ENCODE measurements around the gene TMEM184B. TPM values are rescaled to one million over a fixed set of nuclear protein-coding genes. Genes with fewer than 3 reads are reported as not detected.

Gene TMEM184B
- total and polyA plus RNA-seq, 2 experiments from 2014 or later: 68.8 to 70.3 TPM

GRCh38 chr22:38211556-38211955, 61.3 kb downstream of the TMEM184B start:
- TF ChIP-seq CTCF (IDR thresholded peaks at IDR 0.05; ENCODE audit: low read depth, low read length): no peak
- Histone ChIP-seq H3K4me1 (ENCODE audit: low read depth) (peaks cover 4% of the 10 kb centered on the region), H3K4me3 (no peak overlapping the region), H3K36me3 (no peaks in the 10 kb centered on the region), H3K27ac (no peak overlapping the region), H3K9me3 (ENCODE audit: low read depth) (no peaks in the 10 kb centered on the region), H3K27me3 (peaks cover 14% of the 10 kb centered on the region)
- DNase-seq (ENCODE audit: low read depth in 1 of 2, low spot score in 1 of 2): no peak

GRCh38 chr22:38208551-38208968, 64.2 kb downstream of the TMEM184B start:
- H3K4me3 ChIP-seq: no peak overlapping the region
- no peak for TF ChIP-seq CTCF (IDR thresholded peaks at IDR 0.05; ENCODE audit: low read depth, low read length)
- H3K27me3 ChIP-seq: peaks cover 11% of the 10 kb centered on the region
- no peaks in the 10 kb centered on the region for H3K9me3 ChIP-seq (ENCODE audit: low read depth)
- H3K36me3 ChIP-seq: no peaks in the 10 kb centered on the region
- DNase-seq (ENCODE audit: low read depth in 1 of 2, low spot score in 1 of 2): no peak
- H3K27ac ChIP-seq: no peak overlapping the region
- H3K4me1 ChIP-seq (ENCODE audit: low read depth): no peaks in the 10 kb centered on the region

GRCh38 chr22:38207898-38208432, 64.8 kb downstream of the TMEM184B start:
- Histone ChIP-seq H3K36me3 (no peaks in the 10 kb centered on the region), H3K9me3 (ENCODE audit: low read depth) (no peaks in the 10 kb centered on the region)

GRCh38 chr22:38205261-38206128, 67.3 kb downstream of the TMEM184B start:
- TF ChIP-seq CTCF (IDR thresholded peaks at IDR 0.05; ENCODE audit: low read depth, low read length): no peak
- H3K27me3 ChIP-seq: peaks cover 8% of the 10 kb centered on the region
- no peak overlapping the region for H3K27ac ChIP-seq
- H3K4me3 ChIP-seq: no peak overlapping the region
- H3K4me1 ChIP-seq (ENCODE audit: low read depth): no peaks in the 10 kb centered on the region
- peak; percentile 22 to 88 for DNase-seq (ENCODE audit: low read depth in 1 of 2, low spot score in 1 of 2)
- no peaks in the 10 kb centered on the region for H3K9me3 ChIP-seq (ENCODE audit: low read depth)
- no peaks in the 10 kb centered on the region for H3K36me3 ChIP-seq

More at GRCh38 chr22:38207898-38208432, 64.8 kb downstream of the TMEM184B start:
- DNase-seq (ENCODE audit: low read depth in 1 of 2, low spot score in 1 of 2): no peak
- TF ChIP-seq CTCF (IDR thresholded peaks at IDR 0.05; ENCODE audit: low read depth, low read length): no peak
- peaks cover 8% of the 10 kb centered on the region for H3K27me3 ChIP-seq
- no peak overlapping the region for H3K4me3 ChIP-seq
- no peak overlapping the region for H3K27ac ChIP-seq
- H3K4me1 ChIP-seq (ENCODE audit: low read depth): no peaks in the 10 kb centered on the region

- TF ChIP-seq CTCF (IDR thresholded peaks at IDR 0.05; ENCODE audit: low read depth, low read length): no peak
- Histone ChIP-seq H3K27me3 (peaks cover 8% of the 10 kb centered on the region), H3K4me1 (ENCODE audit: low read depth) (no peaks in the 10 kb centered on the region), H3K36me3 (no peaks in the 10 kb centered on the region), H3K27ac (no peak overlapping the region), H3K4me3 (no peak overlapping the region), H3K9me3 (ENCODE audit: low read depth) (no peaks in the 10 kb centered on the region)
- no peak for DNase-seq (ENCODE audit: low read depth in 1 of 2, low spot score in 1 of 2)
These were observed 68.0 kb downstream of the TMEM184B start for GRCh38 chr22:38204784-38205183.

All from cardiac muscle cell (in vitro differentiated cells and primary cell).